K562 (cell line): ENCODE data around the gene TYROBP. TPM values are rescaled to one million over a fixed set of nuclear protein-coding genes. Genes with fewer than 3 reads are reported as not detected.

Experiments used
- MTA2 ChIP-seq: fragments of 450-650 bp; IDR thresholded peaks from 2 replicates; pipeline ENCODE4 v1.6.1; 2016; ENCODE audit warnings: low read depth
- polyA plus RNA-seq, 8 experiments: library from polyadenylated mRNA; depleted of rRNA in 4 of 8; stranded (reverse) in 5 of 8; unstranded in 3 of 8; fragments of >200 nt; fragmentation: Nextera tagmentation in 2 of 8; fragmentation: Illumina TruSeq in 1 of 8; extraction: Ambion mirVana in 2 of 8; extraction: Trizol in 1 of 8; gene quantifications; 2 replicates each; pipeline versions ENCODE4 v1.2.1 to v1.2.3, GENCODE V29; 2011 to 2014; ENCODE audit warnings: inconsistent platforms in 1 of 8, missing spikeins in 1 of 8
- total RNA-seq, 7 experiments: library from RNA; depleted of rRNA in 6 of 7; stranded (reverse); fragments of >200 nt in 6 of 7; fragmentation: Illumina TruSeq in 2 of 7; extraction: Trizol in 2 of 7; gene quantifications; 2 replicates each; pipeline versions ENCODE4 v1.2.1 to v1.2.3, GENCODE V29; 2011 to 2021; ENCODE audit warnings: low replicate concordance in 1 of 7
- TF ChIP-seq, protein P1 (sequence below): fragments of 200-600 bp; sonication (generic); IDR thresholded peaks from one replicate; pipeline ENCODE4 v1.6.1; 2012; ENCODE audit warnings: mild to moderate bottlenecking, low read depth, low read length, inconsistent platforms
- TF ChIP-seq, protein P2 (sequence below): sonication (generic); formaldehyde crosslinking; IDR thresholded peaks from 2 replicates; pipeline ENCODE4 v1.8.0; 2023; ENCODE audit warnings: mild to moderate bottlenecking, missing genetic modification reagents

The TYROBP gene
- total and polyA plus RNA-seq, 9 of the 15 experiments (the other 6 are each of a cell fraction or from before 2014, with no cell fraction given): 0.72 to 8.2 (median 2.4) TPM

DNA sequence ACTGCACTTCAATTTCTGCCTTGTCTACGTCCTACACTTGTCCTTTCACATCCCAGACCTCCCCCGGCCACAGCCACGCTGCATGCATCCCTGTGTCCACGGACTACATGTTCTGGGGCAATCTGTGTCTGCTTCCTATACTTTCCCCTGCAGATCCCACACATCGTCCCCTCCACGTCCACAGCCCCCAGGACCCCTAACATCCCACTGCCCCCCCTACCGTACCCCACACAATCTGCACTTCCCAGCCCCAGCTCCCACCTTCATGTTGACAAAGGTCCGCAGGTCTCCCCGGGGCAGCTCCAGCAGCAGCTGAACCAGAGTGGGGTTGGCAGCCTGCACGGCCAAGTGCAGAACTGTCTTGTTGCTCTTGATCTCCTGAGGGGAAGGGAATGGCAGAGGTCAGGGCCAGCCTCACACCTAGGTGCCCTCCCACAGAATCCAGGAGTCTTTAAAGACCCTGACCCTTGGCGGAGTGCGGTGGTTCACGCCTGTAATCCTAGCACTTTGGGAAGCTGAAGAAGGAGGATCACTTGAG, 17.9 kb downstream of the TYROBP start (continued):
- TF ChIP-seq, protein P1, sequence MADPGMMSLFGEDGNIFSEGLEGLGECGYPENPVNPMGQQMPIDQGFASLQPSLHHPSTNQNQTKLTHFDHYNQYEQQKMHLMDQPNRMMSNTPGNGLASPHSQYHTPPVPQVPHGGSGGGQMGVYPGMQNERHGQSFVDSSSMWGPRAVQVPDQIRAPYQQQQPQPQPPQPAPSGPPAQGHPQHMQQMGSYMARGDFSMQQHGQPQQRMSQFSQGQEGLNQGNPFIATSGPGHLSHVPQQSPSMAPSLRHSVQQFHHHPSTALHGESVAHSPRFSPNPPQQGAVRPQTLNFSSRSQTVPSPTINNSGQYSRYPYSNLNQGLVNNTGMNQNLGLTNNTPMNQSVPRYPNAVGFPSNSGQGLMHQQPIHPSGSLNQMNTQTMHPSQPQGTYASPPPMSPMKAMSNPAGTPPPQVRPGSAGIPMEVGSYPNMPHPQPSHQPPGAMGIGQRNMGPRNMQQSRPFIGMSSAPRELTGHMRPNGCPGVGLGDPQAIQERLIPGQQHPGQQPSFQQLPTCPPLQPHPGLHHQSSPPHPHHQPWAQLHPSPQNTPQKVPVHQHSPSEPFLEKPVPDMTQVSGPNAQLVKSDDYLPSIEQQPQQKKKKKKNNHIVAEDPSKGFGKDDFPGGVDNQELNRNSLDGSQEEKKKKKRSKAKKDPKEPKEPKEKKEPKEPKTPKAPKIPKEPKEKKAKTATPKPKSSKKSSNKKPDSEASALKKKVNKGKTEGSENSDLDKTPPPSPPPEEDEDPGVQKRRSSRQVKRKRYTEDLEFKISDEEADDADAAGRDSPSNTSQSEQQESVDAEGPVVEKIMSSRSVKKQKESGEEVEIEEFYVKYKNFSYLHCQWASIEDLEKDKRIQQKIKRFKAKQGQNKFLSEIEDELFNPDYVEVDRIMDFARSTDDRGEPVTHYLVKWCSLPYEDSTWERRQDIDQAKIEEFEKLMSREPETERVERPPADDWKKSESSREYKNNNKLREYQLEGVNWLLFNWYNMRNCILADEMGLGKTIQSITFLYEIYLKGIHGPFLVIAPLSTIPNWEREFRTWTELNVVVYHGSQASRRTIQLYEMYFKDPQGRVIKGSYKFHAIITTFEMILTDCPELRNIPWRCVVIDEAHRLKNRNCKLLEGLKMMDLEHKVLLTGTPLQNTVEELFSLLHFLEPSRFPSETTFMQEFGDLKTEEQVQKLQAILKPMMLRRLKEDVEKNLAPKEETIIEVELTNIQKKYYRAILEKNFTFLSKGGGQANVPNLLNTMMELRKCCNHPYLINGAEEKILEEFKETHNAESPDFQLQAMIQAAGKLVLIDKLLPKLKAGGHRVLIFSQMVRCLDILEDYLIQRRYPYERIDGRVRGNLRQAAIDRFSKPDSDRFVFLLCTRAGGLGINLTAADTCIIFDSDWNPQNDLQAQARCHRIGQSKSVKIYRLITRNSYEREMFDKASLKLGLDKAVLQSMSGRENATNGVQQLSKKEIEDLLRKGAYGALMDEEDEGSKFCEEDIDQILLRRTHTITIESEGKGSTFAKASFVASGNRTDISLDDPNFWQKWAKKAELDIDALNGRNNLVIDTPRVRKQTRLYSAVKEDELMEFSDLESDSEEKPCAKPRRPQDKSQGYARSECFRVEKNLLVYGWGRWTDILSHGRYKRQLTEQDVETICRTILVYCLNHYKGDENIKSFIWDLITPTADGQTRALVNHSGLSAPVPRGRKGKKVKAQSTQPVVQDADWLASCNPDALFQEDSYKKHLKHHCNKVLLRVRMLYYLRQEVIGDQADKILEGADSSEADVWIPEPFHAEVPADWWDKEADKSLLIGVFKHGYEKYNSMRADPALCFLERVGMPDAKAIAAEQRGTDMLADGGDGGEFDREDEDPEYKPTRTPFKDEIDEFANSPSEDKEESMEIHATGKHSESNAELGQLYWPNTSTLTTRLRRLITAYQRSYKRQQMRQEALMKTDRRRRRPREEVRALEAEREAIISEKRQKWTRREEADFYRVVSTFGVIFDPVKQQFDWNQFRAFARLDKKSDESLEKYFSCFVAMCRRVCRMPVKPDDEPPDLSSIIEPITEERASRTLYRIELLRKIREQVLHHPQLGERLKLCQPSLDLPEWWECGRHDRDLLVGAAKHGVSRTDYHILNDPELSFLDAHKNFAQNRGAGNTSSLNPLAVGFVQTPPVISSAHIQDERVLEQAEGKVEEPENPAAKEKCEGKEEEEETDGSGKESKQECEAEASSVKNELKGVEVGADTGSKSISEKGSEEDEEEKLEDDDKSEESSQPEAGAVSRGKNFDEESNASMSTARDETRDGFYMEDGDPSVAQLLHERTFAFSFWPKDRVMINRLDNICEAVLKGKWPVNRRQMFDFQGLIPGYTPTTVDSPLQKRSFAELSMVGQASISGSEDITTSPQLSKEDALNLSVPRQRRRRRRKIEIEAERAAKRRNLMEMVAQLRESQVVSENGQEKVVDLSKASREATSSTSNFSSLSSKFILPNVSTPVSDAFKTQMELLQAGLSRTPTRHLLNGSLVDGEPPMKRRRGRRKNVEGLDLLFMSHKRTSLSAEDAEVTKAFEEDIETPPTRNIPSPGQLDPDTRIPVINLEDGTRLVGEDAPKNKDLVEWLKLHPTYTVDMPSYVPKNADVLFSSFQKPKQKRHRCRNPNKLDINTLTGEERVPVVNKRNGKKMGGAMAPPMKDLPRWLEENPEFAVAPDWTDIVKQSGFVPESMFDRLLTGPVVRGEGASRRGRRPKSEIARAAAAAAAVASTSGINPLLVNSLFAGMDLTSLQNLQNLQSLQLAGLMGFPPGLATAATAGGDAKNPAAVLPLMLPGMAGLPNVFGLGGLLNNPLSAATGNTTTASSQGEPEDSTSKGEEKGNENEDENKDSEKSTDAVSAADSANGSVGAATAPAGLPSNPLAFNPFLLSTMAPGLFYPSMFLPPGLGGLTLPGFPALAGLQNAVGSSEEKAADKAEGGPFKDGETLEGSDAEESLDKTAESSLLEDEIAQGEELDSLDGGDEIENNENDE: no peak
- no peak for TF ChIP-seq MTA2
- TF ChIP-seq, protein P2, sequence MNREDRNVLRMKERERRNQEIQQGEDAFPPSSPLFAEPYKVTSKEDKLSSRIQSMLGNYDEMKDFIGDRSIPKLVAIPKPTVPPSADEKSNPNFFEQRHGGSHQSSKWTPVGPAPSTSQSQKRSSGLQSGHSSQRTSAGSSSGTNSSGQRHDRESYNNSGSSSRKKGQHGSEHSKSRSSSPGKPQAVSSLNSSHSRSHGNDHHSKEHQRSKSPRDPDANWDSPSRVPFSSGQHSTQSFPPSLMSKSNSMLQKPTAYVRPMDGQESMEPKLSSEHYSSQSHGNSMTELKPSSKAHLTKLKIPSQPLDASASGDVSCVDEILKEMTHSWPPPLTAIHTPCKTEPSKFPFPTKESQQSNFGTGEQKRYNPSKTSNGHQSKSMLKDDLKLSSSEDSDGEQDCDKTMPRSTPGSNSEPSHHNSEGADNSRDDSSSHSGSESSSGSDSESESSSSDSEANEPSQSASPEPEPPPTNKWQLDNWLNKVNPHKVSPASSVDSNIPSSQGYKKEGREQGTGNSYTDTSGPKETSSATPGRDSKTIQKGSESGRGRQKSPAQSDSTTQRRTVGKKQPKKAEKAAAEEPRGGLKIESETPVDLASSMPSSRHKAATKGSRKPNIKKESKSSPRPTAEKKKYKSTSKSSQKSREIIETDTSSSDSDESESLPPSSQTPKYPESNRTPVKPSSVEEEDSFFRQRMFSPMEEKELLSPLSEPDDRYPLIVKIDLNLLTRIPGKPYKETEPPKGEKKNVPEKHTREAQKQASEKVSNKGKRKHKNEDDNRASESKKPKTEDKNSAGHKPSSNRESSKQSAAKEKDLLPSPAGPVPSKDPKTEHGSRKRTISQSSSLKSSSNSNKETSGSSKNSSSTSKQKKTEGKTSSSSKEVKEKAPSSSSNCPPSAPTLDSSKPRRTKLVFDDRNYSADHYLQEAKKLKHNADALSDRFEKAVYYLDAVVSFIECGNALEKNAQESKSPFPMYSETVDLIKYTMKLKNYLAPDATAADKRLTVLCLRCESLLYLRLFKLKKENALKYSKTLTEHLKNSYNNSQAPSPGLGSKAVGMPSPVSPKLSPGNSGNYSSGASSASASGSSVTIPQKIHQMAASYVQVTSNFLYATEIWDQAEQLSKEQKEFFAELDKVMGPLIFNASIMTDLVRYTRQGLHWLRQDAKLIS: no peak
